GM03348 (cell line): Measurements from ENCODE around the gene PLEKHG4B.
A peak's percentile ranks its signal among the peaks of the same experiment; 100 is the strongest.

Experiments used
- DNase-seq: peaks from one replicate; pipeline ENCODE4 v3.0.0; 2012; ENCODE audit warnings: low spot score

Gene PLEKHG4B

GRCh38 chr5:129148-129547, 37.2 kb downstream of the PLEKHG4B start:
- no peak for DNase-seq

DNA sequence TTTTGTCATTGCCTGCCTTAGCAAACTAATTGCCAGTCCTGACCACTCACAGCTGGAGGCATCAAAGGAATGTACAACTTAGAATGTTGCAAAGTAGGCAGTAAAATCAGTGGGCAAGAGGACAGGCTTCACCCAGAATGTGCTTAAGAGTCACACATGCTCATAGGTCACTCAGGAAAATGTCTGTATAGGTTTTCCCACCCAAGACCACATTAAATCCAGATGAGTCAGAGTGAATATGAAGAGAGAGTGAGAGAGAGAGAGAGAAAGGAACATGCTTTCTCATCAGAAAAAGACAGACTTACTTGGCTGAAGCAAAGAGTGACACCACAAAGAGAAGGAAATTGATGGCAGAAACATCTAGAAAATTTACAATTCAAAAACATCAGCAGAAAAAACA, 37.9 kb downstream of the PLEKHG4B start:
- DNase-seq: peak; percentile 52

GRCh38 chr5:130601-131131, 38.7 kb downstream of the PLEKHG4B start:
- peak; percentile 56 for DNase-seq

DNA sequence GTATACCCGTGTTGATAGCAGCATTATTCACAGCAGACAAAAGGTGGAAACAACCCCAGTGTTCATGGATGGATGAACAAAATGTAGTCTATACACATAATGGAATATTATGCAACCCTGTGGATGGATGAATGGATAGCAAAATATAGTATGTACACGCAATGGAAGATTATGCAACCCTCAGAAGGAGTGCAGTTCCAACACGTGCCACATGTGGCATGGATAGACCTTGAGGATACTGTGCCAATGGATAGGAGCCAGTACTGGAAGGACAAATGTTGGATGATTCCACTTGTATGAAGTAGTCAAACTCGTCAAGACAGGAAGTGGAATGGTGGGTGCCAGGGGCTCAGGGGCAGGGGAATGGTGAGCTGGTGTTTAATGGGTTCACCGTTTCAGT, 44.9 kb downstream of the PLEKHG4B start:
- no peak for DNase-seq

GRCh38 chr5:137741-138140, 45.8 kb downstream of the PLEKHG4B start:
- DNase-seq: no peak

DNA sequence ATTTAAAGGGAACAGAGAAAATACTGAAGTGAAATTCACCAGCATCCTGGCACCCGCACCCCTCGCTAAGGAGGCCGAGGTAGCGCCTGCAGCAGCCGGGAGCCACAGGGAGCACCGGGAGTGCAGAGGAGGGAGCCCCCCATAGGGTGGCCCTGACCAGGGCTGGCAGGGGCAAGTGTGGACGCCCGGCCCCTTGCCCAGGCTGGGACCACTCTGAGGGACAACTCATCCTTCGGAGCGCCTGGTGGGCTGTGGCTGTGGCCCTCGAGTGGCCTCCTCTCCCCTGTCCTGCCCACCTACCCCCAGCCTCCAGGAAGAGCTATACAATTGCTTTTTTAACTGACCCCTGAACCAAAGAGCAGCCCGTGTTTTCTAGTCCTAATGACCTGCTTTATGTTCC, 47.0 kb downstream of the PLEKHG4B start:
- no peak for DNase-seq

GRCh38 chr5:139579-140442, 47.8 kb downstream of the PLEKHG4B start:
- no peak for DNase-seq

- no peak for DNase-seq
These were observed 48.5 kb downstream of the PLEKHG4B start for GRCh38 chr5:140443-140829.

DNA sequence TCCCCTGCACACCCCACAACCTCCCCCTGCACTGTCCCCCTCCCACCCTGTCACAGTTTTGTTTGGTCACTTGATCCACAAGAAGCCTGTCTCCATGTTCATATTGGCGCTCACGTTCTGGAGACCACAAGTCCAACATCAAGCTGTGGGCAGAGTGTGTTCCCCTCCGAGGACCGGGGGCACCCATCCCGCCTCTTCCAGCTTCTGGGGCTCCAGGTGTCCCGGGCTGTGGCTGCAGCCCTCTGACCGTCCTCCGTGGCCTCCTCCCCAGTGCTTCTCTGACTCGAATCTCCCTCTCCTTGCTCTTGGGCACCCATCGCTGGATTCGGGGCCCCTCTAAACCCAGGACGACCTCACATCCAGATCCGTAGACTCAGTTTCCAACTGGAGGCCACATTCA, 49.2 kb downstream of the PLEKHG4B start:
- DNase-seq: no peak

GRCh38 chr5:141761-142160, 49.8 kb downstream of the PLEKHG4B start:
- no peak for DNase-seq

DNA sequence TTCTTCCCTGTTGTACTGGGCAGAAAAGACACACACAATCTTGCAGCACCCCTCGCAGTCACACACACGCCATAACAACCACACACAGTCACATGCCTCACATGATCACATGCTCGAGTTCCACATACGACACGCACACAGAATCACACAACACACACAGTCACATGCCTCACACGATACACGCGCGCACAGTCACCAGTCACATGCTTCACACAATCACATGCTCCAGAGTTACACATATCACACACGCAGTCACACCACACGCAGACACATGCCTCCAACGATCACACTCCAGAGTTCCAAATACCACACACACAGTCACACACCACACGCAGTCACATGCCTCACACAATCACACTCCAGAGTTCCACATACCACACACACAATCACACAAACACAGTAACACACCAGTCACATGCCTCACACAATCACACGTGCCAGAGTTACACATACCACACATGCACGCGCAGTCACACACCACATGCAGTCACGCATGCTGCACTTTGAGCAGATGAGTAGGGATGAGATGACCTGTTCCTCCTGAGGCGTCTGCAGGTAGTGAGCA, 50.4 kb downstream of the PLEKHG4B start:
- DNase-seq: no peak

GRCh38 chr5:143041-143440, 51.1 kb downstream of the PLEKHG4B start:
- DNase-seq: peak; percentile 3

- no peak for DNase-seq
These were observed 53.0 kb downstream of the PLEKHG4B start for GRCh38 chr5:144941-145340.

DNA sequence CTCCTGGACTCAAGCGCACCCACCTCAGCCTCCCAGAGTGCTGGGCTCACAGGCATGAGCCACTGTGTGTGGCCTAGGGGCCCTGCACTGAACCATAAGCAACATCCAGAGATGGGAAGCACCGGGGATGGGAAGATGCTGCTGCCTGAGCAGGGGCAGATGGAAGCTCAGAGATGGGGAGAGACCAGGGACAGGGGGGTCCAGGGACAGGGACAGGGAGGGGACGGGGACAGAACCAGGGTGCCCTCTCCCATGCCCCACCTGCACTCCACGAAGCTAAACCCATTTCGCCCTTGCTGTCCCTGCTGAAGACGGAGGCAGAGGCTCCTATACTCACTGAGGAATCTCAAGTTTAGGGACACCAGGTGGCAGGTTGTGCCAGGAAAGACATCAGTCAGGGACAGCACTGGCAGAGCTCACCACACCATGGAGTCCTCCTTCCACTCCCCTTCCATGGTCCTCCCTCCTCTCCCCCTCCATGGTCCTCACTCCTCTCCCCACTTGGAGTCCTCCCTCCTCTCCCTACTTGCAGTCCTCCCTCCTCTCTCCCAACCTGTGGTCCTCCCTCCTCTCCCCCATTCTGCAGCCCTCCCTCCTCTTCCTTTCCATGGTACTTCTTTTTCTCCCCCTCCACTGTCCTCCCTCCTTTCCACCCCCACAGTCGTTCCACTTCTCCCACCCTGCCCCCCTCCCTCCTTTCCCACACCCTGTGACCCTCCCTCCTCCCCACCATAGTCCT, 53.8 kb downstream of the PLEKHG4B start:
- peak; percentile 3 for DNase-seq

DNA sequence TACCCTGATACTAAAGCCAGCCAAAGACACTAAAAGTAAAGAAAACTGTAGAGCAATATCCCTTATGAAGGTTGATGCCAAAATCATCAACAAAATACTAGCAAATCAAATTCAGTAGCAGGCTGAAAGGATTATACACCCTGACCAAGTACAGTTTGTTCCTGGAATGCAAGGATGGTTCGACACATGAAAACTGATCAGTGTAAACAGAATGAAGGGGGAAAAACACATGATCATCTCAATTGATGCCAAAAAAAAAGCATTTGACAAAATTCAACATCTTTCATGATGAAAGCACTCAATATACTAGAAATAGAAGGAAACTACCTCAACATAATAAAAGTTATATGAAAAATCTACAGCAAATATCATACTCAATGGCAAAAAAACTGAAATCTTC, 55.8 kb downstream of the PLEKHG4B start:
- DNase-seq: no peak

DNA sequence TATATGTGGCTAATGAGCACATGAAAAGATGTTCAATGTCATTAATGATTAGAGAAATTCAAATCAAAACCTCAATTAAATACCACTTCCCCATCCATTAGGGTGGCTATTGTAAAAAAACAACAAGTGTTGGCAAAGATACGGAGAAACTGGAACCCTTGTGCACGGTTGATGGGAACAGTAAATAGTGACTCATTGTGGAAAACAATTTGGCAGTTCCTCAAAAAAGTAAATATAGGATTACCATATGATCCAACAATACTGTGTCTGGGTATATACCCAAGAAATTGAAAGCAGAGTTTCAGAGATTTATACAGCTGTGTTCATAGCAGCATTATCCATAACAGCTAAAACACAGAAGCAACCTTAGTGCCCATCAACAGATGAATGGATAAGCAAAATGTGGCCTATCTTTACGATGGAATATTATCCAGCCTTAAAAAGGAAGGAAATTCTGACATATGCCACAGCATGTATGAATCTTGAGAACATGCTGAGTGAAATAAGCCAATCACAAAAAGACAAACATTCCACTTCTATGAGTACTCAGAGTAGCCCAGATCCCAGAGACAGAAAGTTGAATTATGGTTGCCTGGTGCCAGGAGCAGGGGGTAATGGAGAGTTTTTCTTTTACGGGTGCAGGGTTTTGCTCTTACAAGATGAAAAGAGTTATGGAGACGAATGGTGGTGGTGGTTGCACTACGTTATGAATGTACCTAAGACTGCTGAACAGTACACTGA, 57.9 kb downstream of the PLEKHG4B start:
- no peak for DNase-seq

DNA sequence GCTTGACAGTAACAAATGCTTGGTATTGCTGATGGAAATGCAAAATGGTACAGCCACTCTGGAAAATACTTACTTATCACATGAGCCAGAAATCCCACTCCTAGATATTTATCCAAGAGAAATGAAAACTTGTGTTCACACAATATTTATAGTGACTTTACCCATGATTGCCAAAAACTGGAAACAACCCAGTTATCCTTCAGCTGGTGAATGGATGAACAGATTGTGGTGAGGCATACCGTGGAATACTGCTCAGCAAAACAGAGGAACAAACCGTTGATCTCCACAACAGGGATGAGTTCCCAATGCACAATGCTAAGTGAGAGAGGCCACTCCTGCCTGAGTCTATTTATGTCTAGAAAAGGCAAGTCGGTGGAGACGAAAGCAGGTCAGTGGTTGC, 58.8 kb downstream of the PLEKHG4B start:
- DNase-seq: no peak

GRCh38 chr5:152077-152476, 60.1 kb downstream of the PLEKHG4B start:
- no peak for DNase-seq

- DNase-seq: no peak
These were observed 61.3 kb downstream of the PLEKHG4B start for GRCh38 chr5:153256-153655.

DNA sequence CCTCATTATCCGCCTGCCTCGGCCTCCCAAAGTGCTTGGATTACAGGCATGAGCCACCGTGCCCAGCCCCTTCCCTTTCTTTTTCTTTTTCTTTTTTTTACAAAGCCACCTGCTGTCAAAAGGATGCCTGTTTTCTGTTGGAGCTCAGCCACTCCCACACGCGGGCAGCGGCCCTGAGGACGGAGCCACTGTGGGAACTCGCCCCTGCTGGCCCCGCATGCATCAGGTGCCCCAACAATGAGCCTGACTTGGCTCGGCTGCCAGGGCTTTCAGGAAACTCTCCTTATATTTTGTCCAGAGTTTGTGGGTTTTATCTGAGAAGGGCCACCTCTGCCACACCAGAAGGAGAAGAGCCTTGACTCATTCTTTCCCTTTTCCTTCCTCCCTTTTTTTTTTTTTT, 62.3 kb downstream of the PLEKHG4B start:
- DNase-seq: no peak

- no peak for DNase-seq
These were observed 62.9 kb downstream of the PLEKHG4B start for GRCh38 chr5:154826-155225.
